Measurements from ENCODE around the gene KIF5A.
"Not testable (repeated sequence)": the region's sequence is repeated elsewhere in the genome, so short reads cannot be mapped to it uniquely, and the experiment has no call there.

KIF5A gene

DNA sequence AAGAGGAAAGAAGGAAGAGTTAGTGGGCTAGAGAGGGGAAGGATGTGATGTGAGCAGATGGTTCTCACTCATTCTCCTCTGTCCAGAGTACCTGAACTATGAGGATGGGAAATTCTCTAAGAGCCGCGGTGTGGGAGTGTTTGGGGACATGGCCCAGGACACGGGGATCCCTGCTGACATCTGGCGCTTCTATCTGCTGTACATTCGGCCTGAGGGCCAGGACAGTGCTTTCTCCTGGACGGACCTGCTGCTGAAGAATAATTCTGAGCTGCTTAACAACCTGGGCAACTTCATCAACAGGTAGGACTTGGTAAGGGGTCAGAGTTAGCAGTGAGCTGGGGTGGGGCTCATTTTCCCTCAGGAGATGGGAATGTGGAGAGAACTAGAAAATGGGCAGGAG, 37.2 kb upstream of the KIF5A start:
- H3K36me3 ChIP-seq (replicated peaks), result peaks cover 73% of the 10 kb centered on the region
- no peak overlapping the region for H3K4me3 ChIP-seq (ENCODE audit: low read depth, low read length)
- in situ Hi-C loops (cut with HindIII; ENCODE audit: low pct_ligation_motif_present, low sequenced_read_pairs), result no loop called here
- DNase-seq, result no peak
- TF ChIP-seq, protein P1, sequence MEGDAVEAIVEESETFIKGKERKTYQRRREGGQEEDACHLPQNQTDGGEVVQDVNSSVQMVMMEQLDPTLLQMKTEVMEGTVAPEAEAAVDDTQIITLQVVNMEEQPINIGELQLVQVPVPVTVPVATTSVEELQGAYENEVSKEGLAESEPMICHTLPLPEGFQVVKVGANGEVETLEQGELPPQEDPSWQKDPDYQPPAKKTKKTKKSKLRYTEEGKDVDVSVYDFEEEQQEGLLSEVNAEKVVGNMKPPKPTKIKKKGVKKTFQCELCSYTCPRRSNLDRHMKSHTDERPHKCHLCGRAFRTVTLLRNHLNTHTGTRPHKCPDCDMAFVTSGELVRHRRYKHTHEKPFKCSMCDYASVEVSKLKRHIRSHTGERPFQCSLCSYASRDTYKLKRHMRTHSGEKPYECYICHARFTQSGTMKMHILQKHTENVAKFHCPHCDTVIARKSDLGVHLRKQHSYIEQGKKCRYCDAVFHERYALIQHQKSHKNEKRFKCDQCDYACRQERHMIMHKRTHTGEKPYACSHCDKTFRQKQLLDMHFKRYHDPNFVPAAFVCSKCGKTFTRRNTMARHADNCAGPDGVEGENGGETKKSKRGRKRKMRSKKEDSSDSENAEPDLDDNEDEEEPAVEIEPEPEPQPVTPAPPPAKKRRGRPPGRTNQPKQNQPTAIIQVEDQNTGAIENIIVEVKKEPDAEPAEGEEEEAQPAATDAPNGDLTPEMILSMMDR (IDR thresholded peaks at IDR 0.05; ENCODE audit: low read depth, low read length, missing control alignments), result no peak
- H3K27ac ChIP-seq, result no peak overlapping the region
- H3K27me3 ChIP-seq (replicated peaks), result no peaks in the 10 kb centered on the region

DNA sequence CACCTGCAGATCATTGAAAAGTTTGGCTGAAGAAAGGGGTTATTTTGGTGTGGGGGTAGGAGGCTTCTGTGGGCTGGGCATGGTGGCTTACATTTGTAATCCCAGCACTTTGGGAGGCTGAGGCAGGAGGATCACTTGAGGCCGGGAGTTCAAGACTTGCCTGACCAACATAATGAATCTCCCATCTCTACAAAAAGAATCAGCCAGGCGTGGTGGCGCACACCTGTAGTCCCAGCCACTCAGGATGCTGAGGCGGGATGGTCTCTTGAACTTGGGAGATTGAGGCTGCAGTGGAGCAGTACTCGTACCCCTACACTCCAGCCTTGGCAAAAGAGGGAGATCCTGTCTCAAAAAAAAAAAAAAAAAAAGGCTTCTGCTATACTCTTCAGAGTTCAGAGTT, 36.6 kb upstream of the KIF5A start:
- in situ Hi-C loops (cut with HindIII; ENCODE audit: low pct_ligation_motif_present, low sequenced_read_pairs), result no loop called here
- TF ChIP-seq, protein P1 (IDR thresholded peaks at IDR 0.05; ENCODE audit: low read depth, low read length, missing control alignments), result no peak
- Histone ChIP-seq H3K36me3 (replicated peaks) (peaks cover 77% of the 10 kb centered on the region), H3K27me3 (replicated peaks) (no peaks in the 10 kb centered on the region), H3K4me3 (ENCODE audit: low read depth, low read length) (no peak overlapping the region), H3K27ac (no peak overlapping the region)
- no peak for DNase-seq

DNA sequence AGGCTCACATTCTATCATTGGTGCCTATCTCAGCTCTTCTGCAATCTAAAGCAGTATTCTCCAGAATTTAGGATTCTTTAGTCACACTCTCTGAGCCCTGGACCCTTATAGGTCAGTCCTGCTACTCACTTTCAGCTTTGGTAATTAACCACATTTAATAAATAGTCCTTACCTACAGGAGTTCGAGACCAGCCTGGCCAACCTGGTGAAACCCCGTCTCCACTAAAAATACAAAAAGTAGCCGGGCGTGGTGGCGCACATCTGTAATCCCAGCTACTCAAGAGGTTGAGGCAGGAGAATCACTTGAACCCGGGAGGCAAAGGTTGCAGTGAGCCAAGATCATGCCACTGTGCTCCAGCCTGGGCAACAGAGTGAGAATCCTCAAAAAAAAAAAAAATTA, 36.2 kb upstream of the KIF5A start:
- H3K27me3 ChIP-seq (replicated peaks); DNase-seq; H3K27ac ChIP-seq; in situ Hi-C loops (cut with HindIII; ENCODE audit: low pct_ligation_motif_present, low sequenced_read_pairs); H3K4me3 ChIP-seq (ENCODE audit: low read depth, low read length): not testable (repeated sequence)
- peaks cover 78% of the 10 kb centered on the region for H3K36me3 ChIP-seq (replicated peaks)

DNA sequence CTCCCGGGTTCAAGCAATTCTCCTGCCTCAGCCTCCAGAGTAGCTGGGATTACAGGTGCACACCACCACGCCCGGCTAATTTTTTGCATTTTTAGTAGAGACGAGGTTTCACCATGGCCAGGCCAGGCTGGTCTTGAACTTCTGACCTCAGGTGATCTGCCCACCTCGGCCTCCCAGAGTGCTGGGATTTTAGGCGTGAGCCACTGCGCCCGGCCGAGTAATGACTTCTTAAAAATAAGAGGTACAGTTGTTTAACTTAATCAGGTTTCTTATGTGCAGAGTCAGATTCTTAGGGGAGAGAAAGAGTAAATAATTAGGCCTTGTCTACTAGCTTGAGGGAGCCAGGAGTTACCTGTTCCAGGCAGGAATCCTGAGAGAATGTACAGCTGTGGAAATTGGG, 35.6 kb upstream of the KIF5A start:
- H3K27ac ChIP-seq; DNase-seq; in situ Hi-C loops (cut with HindIII; ENCODE audit: low pct_ligation_motif_present, low sequenced_read_pairs); H3K4me3 ChIP-seq (ENCODE audit: low read depth, low read length); H3K27me3 ChIP-seq (replicated peaks): not testable (repeated sequence)
- peaks cover 80% of the 10 kb centered on the region for H3K36me3 ChIP-seq (replicated peaks)

DNA sequence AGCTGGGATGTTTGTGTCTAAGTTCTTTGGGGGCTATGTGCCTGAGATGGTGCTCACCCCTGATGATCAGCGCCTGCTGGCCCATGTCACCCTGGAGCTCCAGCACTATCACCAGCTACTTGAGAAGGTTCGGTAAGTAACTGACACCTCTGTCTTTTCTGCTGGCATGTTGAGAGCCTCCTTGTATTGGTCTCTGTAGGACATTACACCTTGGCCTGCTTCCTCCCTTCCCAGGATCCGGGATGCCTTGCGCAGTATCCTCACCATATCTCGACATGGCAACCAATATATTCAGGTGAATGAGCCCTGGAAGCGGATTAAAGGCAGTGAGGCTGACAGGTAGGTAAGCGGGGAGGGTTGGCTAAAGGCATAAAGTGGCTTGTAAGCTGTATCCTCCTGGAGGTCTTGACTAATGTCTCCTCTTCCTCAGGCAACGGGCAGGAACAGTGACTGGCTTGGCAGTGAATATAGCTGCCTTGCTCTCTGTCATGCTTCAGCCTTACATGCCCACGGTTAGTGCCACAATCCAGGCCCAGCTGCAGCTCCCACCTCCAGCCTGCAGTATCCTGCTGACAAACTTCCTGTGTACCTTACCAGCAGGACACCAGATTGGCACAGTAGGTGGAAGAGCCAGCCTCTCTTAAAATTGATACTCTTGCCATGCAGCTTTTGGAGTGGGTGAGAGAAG, 35.0 kb upstream of the KIF5A start:
- H3K4me3 ChIP-seq (ENCODE audit: low read depth, low read length), result no peak overlapping the region
- TF ChIP-seq, protein P1 (IDR thresholded peaks at IDR 0.05; ENCODE audit: low read depth, low read length, missing control alignments), result no peak
- H3K27me3 ChIP-seq (replicated peaks), result no peaks in the 10 kb centered on the region
- no peak overlapping the region for H3K27ac ChIP-seq
- DNase-seq, result no peak
- in situ Hi-C loops (cut with HindIII; ENCODE audit: low pct_ligation_motif_present, low sequenced_read_pairs), result no loop called here
- H3K36me3 ChIP-seq (replicated peaks), result peaks cover 76% of the 10 kb centered on the region

DNA sequence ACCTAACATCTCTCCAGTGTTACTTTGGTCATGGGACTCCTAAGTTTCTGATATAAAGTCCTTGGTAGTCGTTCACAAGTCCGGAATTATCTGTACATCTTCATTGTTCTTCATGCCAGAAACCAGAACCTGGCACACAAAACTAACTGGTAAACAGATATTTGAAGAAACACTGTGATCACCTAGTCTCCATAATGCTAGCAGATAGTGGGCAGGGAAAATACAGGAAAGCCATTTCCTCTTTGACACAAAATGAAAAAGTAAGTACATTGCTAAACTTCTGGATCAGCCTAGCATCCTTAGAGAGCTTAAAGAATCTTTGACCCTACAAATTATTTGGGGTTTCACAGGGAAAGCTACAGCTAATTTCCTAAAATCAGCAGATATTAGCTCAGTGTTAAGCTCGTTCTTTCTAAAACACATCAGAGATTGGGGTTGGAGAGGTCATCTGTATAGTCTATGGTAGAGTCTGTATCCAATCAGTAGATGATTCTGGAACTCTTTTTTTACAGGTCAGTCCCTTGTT, 34.4 kb upstream of the KIF5A start:
- in situ Hi-C loops (cut with HindIII; ENCODE audit: low pct_ligation_motif_present, low sequenced_read_pairs), result no loop called here
- no peak for DNase-seq
- TF ChIP-seq, protein P1 (IDR thresholded peaks at IDR 0.05; ENCODE audit: low read depth, low read length, missing control alignments), result no peak
- Histone ChIP-seq H3K4me3 (ENCODE audit: low read depth, low read length) (no peak overlapping the region), H3K27me3 (replicated peaks) (no peaks in the 10 kb centered on the region), H3K36me3 (replicated peaks) (peaks cover 72% of the 10 kb centered on the region), H3K27ac (no peak overlapping the region)
